K562 (cell line): Measurements from ENCODE around the gene CHAC1. TPM values are rescaled to one million over a fixed set of nuclear protein-coding genes. Genes with fewer than 3 reads are reported as not detected.
A peak's percentile ranks its signal among the peaks of the same experiment; 100 is the strongest.

Experiments used
- BCL6 ChIP-seq: fragments of 250-450 bp; sonication (Bioruptor Pico); IDR thresholded peaks from 2 replicates; pipeline ENCODE4 v1.4.0; 2020
- GABPB1 ChIP-seq: sonication (generic); formaldehyde crosslinking; IDR thresholded peaks from 2 replicates; pipeline ENCODE4 v1.8.0; 2022; ENCODE audit warnings: mild to moderate bottlenecking, missing genetic modification reagents
- HNRNPL ChIP-seq: fragments of 200-400 bp; formaldehyde crosslinking; IDR thresholded peaks from 2 replicates; pipeline ENCODE4 v1.6.1; 2017; ENCODE audit warnings: low read depth, mild to moderate bottlenecking, low read length
- RBM14 ChIP-seq: fragments of 200-400 bp; formaldehyde crosslinking; IDR thresholded peaks from 2 replicates; pipeline ENCODE4 v1.6.1; 2018; ENCODE audit warnings: low read depth, mild to moderate bottlenecking, low read length, moderate library complexity, borderline replicate concordance; ENCODE audit not compliant: insufficient read depth
- TFAM ChIP-seq: fragments of 250-450 bp; sonication (Bioruptor Pico); conservative IDR thresholded peaks from 2 replicates; pipeline ENCODE4 v1.5.0; 2021; ENCODE audit warnings: mild to moderate bottlenecking, moderate library complexity
- ZNF699 ChIP-seq: fragments of 250-450 bp; sonication (Bioruptor Pico); IDR thresholded peaks from 2 replicates; pipeline ENCODE4 v1.8.0; 2021; ENCODE audit warnings: mild to moderate bottlenecking, moderate library complexity; ENCODE audit not compliant: insufficient replicate concordance
- ZNF780A ChIP-seq: fragments of 250-450 bp; sonication (Bioruptor Pico); IDR thresholded peaks from 2 replicates; pipeline ENCODE4 v1.5.0; 2021; ENCODE audit warnings: mild to moderate bottlenecking
- polyA plus RNA-seq, 8 experiments: library from polyadenylated mRNA; depleted of rRNA in 4 of 8; stranded (reverse) in 5 of 8; unstranded in 3 of 8; fragments of >200 nt; fragmentation: Nextera tagmentation in 2 of 8; fragmentation: Illumina TruSeq in 1 of 8; extraction: Ambion mirVana in 2 of 8; extraction: Trizol in 1 of 8; gene quantifications; 2 replicates each; pipeline versions ENCODE4 v1.2.1 to v1.2.3, GENCODE V29; 2011 to 2014; ENCODE audit warnings: inconsistent platforms in 1 of 8, missing spikeins in 1 of 8
- total RNA-seq, 7 experiments: library from RNA; depleted of rRNA in 6 of 7; stranded (reverse); fragments of >200 nt in 6 of 7; fragmentation: Illumina TruSeq in 2 of 7; extraction: Trizol in 2 of 7; gene quantifications; 2 replicates each; pipeline versions ENCODE4 v1.2.1 to v1.2.3, GENCODE V29; 2011 to 2021; ENCODE audit warnings: low replicate concordance in 1 of 7
- TF ChIP-seq, protein P1 (sequence below): fragments of 450-650 bp; IDR thresholded peaks from 2 replicates; pipeline ENCODE4 v1.6.1; 2016
- TF ChIP-seq, protein P2 (sequence below): sonication (generic); formaldehyde crosslinking; IDR thresholded peaks from 2 replicates; pipeline ENCODE4 v1.8.0; 2022; ENCODE audit warnings: mild to moderate bottlenecking, missing genetic modification reagents
- TF ChIP-seq, protein P3 (sequence below), 2 experiments: IDR thresholded peaks; 2 replicates each; pipeline ENCODE4 v1.6.1; 2011; ENCODE audit warnings: borderline replicate concordance in 1 of 2, control low read depth in 1 of 2, low read depth in 1 of 2, low read length in 1 of 2, mild to moderate bottlenecking in 1 of 2, mixed read lengths in 1 of 2, moderate library complexity in 1 of 2; ENCODE audit not compliant: insufficient read depth in 1 of 2, insufficient read length in 1 of 2, poor library complexity in 1 of 2, severe bottlenecking in 1 of 2; ENCODE audit errors: extremely low read depth in 1 of 2
- TF ChIP-seq, protein P4 (sequence below): fragments of 250-450 bp; sonication (Bioruptor Pico); IDR thresholded peaks from 2 replicates; pipeline ENCODE4 v1.4.0; 2020
- TF ChIP-seq, protein P5 (sequence below): fragments of 450-650 bp; IDR thresholded peaks from 2 replicates; pipeline ENCODE4 v1.6.1; 2014; ENCODE audit warnings: low read depth, mild to moderate bottlenecking, moderate library complexity, borderline replicate concordance
- TF ChIP-seq, protein P6 (sequence below): sonication (generic); formaldehyde crosslinking; IDR thresholded peaks from 2 replicates; pipeline ENCODE4 v1.9.0; 2022; ENCODE audit warnings: mild to moderate bottlenecking, missing genetic modification reagents
- TF ChIP-seq, protein P7 (sequence below): sonication (generic); formaldehyde crosslinking; IDR thresholded peaks from 2 replicates; pipeline ENCODE4 v1.8.1; 2023; ENCODE audit warnings: mild to moderate bottlenecking, missing genetic modification reagents
- TF ChIP-seq, protein P8 (sequence below): fragments of 450-650 bp; IDR thresholded peaks from 2 replicates; pipeline ENCODE4 v1.6.1; 2018; ENCODE audit warnings: mild to moderate bottlenecking, low read depth; ENCODE audit not compliant: partially characterized antibody

The CHAC1 gene
- total and polyA plus RNA-seq, 9 of the 15 experiments (the other 6 are each of a cell fraction or from before 2014, with no cell fraction given) = 0.47 to 39.0 (median 7.5) TPM

DNA sequence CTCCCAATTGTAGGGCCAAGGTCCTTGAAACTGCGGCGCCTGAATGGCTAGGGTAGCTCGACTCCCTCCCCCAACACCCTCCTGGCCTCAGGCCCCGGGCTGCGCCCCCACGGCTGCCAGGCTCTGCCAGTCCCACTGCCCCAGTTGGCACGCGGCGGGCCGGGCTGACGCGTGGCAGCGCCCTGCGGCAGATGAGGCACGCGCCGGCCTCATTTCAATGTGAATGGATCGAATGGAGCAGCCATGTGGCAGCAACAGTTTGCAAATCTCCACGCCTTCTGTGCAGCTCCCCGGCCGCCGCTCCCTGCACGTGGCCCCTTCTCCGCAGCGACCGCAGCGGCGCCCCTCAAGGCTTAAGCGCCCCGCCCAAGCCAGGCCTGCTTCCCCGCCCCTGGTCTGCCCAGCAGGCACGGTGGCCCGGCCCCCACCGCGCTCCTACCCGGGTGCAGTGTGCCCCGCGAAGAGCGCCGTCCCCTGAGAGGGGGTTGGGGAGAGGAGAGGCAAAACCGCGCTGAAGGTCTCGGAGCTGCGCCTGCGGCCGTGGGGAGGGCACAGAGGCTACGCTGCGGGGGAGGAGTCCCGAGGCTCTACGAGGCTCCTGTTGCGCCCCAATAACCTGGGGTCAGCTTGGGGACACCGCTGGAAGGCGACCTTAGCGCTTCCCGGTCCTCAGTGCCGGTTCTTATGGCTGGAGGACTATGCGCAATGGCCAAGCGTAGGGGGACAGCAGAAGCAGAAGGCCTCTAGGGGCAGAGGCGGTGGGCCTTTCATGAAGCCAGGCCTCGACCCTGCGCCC, 27.2 kb upstream of the CHAC1 start (continued):
- 0 out of 2 replicates have a peak, but pooled peaks have one; percentile 45 for TF ChIP-seq RBM14
- TF ChIP-seq, protein P1, sequence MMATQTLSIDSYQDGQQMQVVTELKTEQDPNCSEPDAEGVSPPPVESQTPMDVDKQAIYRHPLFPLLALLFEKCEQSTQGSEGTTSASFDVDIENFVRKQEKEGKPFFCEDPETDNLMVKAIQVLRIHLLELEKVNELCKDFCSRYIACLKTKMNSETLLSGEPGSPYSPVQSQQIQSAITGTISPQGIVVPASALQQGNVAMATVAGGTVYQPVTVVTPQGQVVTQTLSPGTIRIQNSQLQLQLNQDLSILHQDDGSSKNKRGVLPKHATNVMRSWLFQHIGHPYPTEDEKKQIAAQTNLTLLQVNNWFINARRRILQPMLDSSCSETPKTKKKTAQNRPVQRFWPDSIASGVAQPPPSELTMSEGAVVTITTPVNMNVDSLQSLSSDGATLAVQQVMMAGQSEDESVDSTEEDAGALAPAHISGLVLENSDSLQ = no peak
- TF ChIP-seq TFAM (CRISPR knock-in tag) = no peak
- peak; percentile 45; the same call in 1 of the 2 replicates for TF ChIP-seq HNRNPL
- TF ChIP-seq ZNF699 (CRISPR knock-in tag) = no peak
- TF ChIP-seq, protein P2, sequence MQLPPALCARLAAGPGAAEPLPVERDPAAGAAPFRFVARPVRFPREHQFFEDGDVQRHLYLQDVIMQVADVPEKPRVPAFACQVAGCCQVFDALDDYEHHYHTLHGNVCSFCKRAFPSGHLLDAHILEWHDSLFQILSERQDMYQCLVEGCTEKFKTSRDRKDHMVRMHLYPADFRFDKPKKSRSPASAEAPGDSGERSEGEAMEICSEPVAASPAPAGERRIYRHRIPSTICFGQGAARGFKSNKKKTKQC (CRISPR knock-in tag) = no peak
- TF ChIP-seq, protein P3, sequence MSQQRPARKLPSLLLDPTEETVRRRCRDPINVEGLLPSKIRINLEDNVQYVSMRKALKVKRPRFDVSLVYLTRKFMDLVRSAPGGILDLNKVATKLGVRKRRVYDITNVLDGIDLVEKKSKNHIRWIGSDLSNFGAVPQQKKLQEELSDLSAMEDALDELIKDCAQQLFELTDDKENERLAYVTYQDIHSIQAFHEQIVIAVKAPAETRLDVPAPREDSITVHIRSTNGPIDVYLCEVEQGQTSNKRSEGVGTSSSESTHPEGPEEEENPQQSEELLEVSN (IDR thresholded peaks at IDR 0.05; ENCODE audit: borderline replicate concordance in 1 of 2, extremely low read depth in 1 of 2, insufficient read depth in 1 of 2, insufficient read length in 1 of 2, low read depth in 1 of 2, low read length in 1 of 2, poor library complexity in 1 of 2, severe bottlenecking in 1 of 2) = peak in 1 of 2 experiments; percentile 74
- TF ChIP-seq BCL6 (CRISPR knock-in tag) = no peak
- TF ChIP-seq, protein P4, sequence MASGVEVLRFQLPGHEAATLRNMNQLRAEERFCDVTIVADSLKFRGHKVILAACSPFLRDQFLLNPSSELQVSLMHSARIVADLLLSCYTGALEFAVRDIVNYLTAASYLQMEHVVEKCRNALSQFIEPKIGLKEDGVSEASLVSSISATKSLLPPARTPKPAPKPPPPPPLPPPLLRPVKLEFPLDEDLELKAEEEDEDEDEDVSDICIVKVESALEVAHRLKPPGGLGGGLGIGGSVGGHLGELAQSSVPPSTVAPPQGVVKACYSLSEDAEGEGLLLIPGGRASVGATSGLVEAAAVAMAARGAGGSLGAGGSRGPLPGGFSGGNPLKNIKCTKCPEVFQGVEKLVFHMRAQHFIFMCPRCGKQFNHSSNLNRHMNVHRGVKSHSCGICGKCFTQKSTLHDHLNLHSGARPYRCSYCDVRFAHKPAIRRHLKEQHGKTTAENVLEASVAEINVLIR (CRISPR knock-in tag) = no peak
- TF ChIP-seq, protein P5, sequence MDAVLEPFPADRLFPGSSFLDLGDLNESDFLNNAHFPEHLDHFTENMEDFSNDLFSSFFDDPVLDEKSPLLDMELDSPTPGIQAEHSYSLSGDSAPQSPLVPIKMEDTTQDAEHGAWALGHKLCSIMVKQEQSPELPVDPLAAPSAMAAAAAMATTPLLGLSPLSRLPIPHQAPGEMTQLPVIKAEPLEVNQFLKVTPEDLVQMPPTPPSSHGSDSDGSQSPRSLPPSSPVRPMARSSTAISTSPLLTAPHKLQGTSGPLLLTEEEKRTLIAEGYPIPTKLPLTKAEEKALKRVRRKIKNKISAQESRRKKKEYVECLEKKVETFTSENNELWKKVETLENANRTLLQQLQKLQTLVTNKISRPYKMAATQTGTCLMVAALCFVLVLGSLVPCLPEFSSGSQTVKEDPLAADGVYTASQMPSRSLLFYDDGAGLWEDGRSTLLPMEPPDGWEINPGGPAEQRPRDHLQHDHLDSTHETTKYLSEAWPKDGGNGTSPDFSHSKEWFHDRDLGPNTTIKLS = no peak
- no peak for TF ChIP-seq ZNF780A (CRISPR knock-in tag)
- TF ChIP-seq, protein P6, sequence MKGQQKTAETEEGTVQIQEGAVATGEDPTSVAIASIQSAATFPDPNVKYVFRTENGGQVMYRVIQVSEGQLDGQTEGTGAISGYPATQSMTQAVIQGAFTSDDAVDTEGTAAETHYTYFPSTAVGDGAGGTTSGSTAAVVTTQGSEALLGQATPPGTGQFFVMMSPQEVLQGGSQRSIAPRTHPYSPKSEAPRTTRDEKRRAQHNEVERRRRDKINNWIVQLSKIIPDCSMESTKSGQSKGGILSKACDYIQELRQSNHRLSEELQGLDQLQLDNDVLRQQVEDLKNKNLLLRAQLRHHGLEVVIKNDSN (CRISPR knock-in tag) = peak; percentile 32; the same call in 1 of the 2 replicates
- TF ChIP-seq, protein P7, sequence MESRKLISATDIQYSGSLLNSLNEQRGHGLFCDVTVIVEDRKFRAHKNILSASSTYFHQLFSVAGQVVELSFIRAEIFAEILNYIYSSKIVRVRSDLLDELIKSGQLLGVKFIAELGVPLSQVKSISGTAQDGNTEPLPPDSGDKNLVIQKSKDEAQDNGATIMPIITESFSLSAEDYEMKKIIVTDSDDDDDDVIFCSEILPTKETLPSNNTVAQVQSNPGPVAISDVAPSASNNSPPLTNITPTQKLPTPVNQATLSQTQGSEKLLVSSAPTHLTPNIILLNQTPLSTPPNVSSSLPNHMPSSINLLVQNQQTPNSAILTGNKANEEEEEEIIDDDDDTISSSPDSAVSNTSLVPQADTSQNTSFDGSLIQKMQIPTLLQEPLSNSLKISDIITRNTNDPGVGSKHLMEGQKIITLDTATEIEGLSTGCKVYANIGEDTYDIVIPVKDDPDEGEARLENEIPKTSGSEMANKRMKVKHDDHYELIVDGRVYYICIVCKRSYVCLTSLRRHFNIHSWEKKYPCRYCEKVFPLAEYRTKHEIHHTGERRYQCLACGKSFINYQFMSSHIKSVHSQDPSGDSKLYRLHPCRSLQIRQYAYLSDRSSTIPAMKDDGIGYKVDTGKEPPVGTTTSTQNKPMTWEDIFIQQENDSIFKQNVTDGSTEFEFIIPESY (CRISPR knock-in tag) = 0 out of 2 replicates have a peak, but pooled peaks have one; percentile 5
- TF ChIP-seq, protein P8, sequence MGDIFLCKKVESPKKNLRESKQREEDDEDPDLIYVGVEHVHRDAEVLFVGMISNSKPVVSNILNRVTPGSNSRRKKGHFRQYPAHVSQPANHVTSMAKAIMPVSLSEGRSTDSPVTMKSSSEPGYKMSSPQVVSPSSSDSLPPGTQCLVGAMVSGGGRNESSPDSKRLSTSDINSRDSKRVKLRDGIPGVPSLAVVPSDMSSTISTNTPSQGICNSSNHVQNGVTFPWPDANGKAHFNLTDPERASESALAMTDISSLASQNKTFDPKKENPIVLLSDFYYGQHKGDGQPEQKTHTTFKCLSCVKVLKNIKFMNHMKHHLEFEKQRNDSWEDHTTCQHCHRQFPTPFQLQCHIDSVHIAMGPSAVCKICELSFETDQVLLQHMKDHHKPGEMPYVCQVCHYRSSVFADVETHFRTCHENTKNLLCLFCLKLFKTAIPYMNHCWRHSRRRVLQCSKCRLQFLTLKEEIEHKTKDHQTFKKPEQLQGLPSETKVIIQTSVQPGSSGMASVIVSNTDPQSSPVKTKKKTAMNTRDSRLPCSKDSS = no peak
- no peak for TF ChIP-seq GABPB1
